Loucy (cell line): ENCODE results near the gene HCAR3.

Source experiments
- CTCF ChIP-seq: fragments of 200-600 bp; sonication (generic); conservative IDR thresholded peaks from 2 replicates; pipeline ENCODE4 v1.5.1; 2014; ENCODE audit warnings: mild to moderate bottlenecking, antibody characterized with exemption, low read length
- EZH2phosphoT487 ChIP-seq: fragments of 200-600 bp; IDR thresholded peaks from 2 replicates; pipeline ENCODE4 v1.6.1; 2018; ENCODE audit warnings: antibody characterized with exemption, mild to moderate bottlenecking, moderate library complexity, borderline replicate concordance

- TF ChIP-seq CTCF (no peak), EZH2phosphoT487 (no peak)
Measured at GRCh38 chr12:122743895-122744525, 27.4 kb upstream of the HCAR3 start.
